Measurements from ENCODE around the gene NMT1.

NMT1 gene

DNA sequence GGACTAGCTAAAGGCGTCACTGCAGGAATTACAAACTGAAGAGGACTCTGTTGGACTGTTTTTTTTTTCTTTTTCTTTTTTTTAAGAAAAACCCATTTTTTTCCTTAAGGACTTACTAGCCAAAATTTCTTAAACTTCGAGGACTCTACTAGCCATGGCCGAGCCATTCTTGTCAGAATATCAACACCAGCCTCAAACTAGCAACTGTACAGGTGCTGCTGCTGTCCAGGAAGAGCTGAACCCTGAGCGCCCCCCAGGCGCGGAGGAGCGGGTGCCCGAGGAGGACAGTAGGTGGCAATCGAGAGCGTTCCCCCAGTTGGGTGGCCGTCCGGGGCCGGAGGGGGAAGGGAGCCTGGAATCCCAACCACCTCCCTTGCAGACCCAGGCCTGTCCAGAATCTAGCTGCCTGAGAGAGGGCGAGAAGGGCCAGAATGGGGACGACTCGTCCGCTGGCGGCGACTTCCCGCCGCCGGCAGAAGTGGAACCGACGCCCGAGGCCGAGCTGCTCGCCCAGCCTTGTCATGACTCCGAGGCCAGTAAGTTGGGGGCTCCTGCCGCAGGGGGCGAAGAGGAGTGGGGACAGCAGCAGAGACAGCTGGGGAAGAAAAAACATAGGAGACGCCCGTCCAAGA is 88.0 kb downstream of the NMT1 start:
- DNase-seq (ENCODE audit: insufficient read length, low spot score), result no peak
- peak; percentile 90 for FAIRE-seq

DNA sequence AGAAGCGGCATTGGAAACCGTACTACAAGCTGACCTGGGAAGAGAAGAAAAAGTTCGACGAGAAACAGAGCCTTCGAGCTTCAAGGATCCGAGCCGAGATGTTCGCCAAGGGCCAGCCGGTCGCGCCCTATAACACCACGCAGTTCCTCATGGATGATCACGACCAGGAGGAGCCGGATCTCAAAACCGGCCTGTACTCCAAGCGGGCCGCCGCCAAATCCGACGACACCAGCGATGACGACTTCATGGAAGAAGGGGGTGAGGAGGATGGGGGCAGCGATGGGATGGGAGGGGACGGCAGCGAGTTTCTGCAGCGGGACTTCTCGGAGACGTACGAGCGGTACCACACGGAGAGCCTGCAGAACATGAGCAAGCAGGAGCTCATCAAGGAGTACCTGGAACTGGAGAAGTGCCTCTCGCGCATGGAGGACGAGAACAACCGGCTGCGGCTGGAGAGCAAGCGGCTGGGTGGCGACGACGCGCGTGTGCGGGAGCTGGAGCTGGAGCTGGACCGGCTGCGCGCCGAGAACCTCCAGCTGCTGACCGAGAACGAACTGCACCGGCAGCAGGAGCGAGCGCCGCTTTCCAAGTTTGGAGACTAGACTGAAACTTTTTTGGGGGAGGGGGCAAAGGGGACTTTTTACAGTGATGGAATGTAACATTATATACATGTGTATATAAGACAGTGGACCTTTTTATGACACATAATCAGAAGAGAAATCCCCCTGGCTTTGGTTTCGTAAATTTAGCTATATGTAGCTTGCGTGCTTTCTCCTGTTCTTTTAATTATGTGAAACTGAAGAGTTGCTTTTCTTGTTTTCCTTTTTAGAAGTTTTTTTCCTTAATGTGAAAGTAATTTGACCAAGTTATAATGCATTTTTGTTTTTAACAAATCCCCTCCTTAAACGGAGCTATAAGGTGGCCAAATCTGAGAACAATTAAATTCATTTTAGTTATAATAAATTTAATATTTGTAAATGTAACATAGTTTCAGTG is 88.8 kb downstream of the NMT1 start:
- DNase-seq (ENCODE audit: insufficient read length, low spot score), result no peak
- FAIRE-seq, result peak; percentile 21

DNA sequence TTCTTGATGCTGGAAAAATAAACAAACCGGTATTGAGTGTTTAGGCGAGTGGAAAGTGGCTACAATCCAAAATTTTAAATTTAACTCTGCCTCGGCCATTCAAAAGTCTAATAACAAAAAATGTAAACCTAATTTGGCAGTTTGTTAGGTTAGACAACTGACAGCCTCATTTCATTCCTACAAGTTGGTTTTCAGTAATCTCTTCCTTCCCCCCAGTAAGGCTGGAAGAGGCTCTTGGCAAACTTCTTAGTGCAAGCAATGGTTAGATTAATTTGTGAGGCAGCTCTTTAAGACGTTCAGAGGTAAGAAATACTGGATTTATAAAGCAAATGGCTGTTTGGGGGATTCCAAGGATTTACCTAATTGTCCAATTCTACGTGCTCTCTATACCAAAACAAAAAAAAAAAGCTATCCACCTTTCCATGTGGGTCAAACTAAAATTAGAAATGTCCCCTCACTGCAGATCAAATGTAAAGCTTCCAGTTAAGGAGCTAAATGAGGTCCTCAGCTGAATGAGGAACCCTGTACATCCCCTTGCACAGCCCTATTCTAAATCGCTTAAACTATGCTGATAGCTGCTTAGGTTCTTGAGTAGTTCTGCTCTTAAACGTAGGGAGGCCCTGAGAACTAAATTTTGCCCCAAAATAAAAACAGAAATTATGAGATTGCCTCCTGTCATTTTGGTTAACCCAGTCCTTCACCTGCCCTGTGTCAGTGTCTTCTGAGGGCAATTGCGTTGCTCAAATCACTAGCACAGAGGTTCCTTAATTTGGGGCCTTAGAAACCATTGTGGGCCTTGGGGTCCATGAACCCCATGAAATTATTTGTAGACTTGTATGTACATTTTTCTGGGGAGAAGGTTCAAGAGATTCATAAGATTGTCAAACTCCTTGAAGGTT is 90.0 kb downstream of the NMT1 start:
- FAIRE-seq (no peak), DNase-seq (ENCODE audit: insufficient read length, low spot score) (no peak)

DNA sequence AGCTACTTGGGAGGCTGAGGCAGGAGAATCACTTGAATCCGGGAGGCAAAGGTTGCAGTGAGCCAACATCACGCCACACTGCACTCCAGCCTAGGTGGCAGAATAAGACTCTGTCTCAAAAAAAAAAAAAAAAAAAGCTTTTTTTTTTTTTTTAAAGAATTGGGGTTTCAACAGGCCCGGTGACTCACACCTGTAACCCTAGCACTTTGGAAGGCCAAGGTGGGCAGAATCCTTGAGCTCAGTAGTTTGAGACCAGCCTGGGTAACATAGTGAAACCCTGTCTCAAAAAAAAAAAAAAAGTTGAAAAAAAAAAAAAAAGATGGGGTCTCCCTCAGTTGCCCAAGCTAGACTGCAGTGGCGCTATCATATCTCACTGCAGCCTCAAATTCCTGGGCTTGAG is 93.9 kb downstream of the NMT1 start:
- FAIRE-seq (no peak), DNase-seq (ENCODE audit: insufficient read length, low spot score) (no peak)

DNA sequence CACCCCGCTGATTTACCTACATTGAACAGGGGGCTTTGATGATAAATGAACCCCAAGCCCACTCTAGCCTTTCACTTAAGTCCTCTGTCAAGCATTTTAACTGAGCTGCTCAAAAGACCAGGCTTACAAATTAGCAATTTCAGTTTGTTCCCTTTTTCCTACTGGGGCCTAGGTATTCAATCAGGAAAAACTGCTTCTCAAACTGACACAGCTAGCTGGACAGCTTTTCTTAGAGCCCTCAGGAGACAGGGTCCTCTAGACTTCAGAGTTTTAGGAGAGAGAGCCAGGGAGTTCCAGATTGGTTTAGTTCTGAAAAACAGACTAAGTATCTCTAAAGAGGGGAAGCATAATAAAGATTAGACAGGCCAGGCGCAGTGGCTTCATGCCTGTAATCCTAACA is 94.4 kb downstream of the NMT1 start:
- FAIRE-seq (no peak), DNase-seq (ENCODE audit: insufficient read length, low spot score) (no peak)

DNA sequence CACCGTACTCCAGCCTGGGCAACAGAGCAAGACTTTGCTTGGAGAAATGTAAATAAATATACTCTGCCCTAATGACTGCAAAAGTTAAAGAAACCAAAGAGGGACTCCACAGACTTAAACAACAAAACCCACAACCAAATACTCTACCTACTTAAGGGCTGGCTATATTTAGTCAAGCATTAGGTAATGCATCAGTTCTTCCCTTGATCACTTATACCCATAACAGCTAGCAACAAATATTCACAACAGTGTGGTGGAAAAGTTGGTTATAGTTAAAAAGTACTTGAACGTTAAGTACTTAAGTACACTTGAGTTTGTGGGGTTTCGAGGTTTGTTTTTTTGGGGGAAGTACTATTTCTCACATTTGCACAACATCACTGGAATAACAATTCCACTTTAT is 95.1 kb downstream of the NMT1 start:
- DNase-seq (ENCODE audit: insufficient read length, low spot score) (no peak), FAIRE-seq (no peak)

Data from GM19239 (cell line).